Keratinocyte (primary cell): Measurements from ENCODE around the gene KRT79.

Experiments
- EZH2 ChIP-seq: IDR thresholded peaks from one replicate; pipeline ENCODE4 v1.6.1; 2012; ENCODE audit warnings: inconsistent platforms, mild to moderate bottlenecking, low read length, moderate library complexity
- TF ChIP-seq, protein P1 (sequence below), 3 experiments: IDR thresholded peaks in 1 of 3; conservative IDR thresholded peaks in 1 of 3; optimal IDR thresholded peaks in 1 of 3; 2 replicates in 2 of 3; 3 replicates in 1 of 3; pipeline versions ENCODE3 to v1.5.1; 2011; ENCODE audit warnings: low read length in 3 of 3, mild to moderate bottlenecking in 3 of 3, moderate library complexity in 2 of 3, control low read depth in 1 of 3, inconsistent platforms in 1 of 3; ENCODE audit not compliant: insufficient read depth in 2 of 3; ENCODE audit errors: extremely low read depth in 1 of 3

DNA sequence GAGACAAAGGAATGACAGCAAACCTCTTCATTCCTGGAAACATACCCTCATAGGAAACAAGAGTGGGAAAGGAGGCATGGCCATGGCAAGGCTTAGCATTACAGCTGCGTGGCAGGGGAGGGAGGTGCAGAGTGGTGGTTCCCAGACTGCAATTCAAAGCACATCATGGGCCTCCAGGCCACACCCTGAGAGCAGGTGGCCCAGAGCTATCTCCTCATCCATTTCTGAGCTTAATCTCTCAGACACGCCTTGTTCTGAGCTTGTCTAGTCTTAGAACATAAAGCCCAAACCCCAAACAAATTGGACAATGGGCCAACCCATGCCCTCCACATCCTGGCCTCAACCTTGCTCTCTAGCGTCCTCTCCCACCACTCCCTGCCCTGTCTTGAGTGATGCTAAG lies 32.3 kb downstream of the KRT79 start:
- TF ChIP-seq, protein P1, sequence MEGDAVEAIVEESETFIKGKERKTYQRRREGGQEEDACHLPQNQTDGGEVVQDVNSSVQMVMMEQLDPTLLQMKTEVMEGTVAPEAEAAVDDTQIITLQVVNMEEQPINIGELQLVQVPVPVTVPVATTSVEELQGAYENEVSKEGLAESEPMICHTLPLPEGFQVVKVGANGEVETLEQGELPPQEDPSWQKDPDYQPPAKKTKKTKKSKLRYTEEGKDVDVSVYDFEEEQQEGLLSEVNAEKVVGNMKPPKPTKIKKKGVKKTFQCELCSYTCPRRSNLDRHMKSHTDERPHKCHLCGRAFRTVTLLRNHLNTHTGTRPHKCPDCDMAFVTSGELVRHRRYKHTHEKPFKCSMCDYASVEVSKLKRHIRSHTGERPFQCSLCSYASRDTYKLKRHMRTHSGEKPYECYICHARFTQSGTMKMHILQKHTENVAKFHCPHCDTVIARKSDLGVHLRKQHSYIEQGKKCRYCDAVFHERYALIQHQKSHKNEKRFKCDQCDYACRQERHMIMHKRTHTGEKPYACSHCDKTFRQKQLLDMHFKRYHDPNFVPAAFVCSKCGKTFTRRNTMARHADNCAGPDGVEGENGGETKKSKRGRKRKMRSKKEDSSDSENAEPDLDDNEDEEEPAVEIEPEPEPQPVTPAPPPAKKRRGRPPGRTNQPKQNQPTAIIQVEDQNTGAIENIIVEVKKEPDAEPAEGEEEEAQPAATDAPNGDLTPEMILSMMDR (optimal IDR thresholded peaks at IDR 0.05 in 1 of 3, IDR thresholded peaks at IDR 0.05 in 1 of 3, conservative IDR thresholded peaks at IDR 0.05 in 1 of 3; ENCODE audit: extremely low read depth in 1 of 3, insufficient read depth in 2 of 3, low read length in 3 of 3) = no peak
- TF ChIP-seq EZH2 = no peak
